ENCODE results near the gene STX3. TPM values are rescaled to one million over a fixed set of nuclear protein-coding genes. Genes with fewer than 3 reads are reported as not detected.

The STX3 gene
- total and polyA plus RNA-seq, 2 donors (not counting 1 experiment from before 2014, with no cell fraction given) = 7.6 to 16.6 TPM

DNA sequence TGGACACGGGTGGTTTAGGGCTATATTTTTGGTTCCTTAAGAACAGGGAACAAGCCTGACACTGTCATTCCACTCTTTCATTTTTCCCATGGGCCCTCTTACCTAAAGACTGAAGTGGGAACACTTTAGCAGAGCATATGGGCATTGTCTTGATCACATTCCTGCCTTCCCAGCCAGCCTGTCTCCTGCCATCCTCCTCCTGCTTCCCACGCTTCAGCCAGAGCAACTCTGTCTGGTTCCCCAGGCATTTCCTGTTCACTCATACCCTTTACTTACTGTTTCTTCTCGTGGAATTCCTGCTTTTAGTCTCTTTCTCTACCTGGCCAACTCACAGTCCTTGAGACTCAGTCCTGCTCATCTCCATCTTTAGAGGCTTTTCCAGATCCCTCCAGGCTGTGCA is 32.6 kb downstream of the STX3 start:
- Histone ChIP-seq H3K79me2 (ENCODE audit: control insufficient read depth, insufficient read depth, low read length) (no peaks in the 10 kb centered on the region), H3K4me1 (ENCODE audit: control insufficient read depth in 2 of 2, insufficient read depth in 2 of 2, low read length in 2 of 2) (no peaks in the 10 kb centered on the region), H3K4me2 (replicated peaks; ENCODE audit: low read depth, low read length, poor library complexity, severe bottlenecking) (no peak overlapping the region), H3K9me3 (ENCODE audit: control extremely low read depth in 1 of 3, control insufficient read depth in 2 of 3, insufficient read depth in 1 of 3, low read length in 2 of 3) (no peaks in the 10 kb centered on the region), H3K27me3 (replicated peaks in 1 of 4; ENCODE audit: control extremely low read depth in 1 of 4, control insufficient read depth in 3 of 4, insufficient read depth in 4 of 4, low read length in 3 of 4) (no peaks in the 10 kb centered on the region), H3K36me3 (replicated peaks in 1 of 2; ENCODE audit: control extremely low read depth in 1 of 2, control insufficient read depth in 1 of 2, extremely low read depth in 1 of 2, insufficient read depth in 2 of 2, low read length in 1 of 2) (peaks cover 2 to 13% of the 10 kb centered on the region in 2 experiments), H2AFZ (ENCODE audit: insufficient read depth, low read depth, low read length, poor library complexity, severe bottlenecking) (no peak overlapping the region), H3K9ac (ENCODE audit: low read length) (no peak overlapping the region), H3K27ac (ENCODE audit: low read length in 2 of 2) (no peak overlapping the region), H3K4me3 (ENCODE audit: control extremely low read depth in 1 of 5, extremely low read depth in 1 of 5, insufficient read depth in 1 of 5, low read depth in 2 of 5, low read length in 4 of 5) (no peak overlapping the region), H4K20me1 (ENCODE audit: control insufficient read depth, insufficient read depth, low read length, poor library complexity, severe bottlenecking) (no peaks in the 10 kb centered on the region)
- Mint-ChIP-seq H3K27me3 (no peaks in the 10 kb centered on the region), H3K4me3 (no peak overlapping the region), H3K4me1 (peaks cover 3% of the 10 kb centered on the region), H3K27ac (no peak overlapping the region), H3K9me3 (ENCODE audit: insufficient read depth) (no peaks in the 10 kb centered on the region)
- DNase-seq (no peak), ATAC-seq (ENCODE audit: low read depth) (no peak)
- POLR2A ChIA-PET = interaction anchor here (0.6 to 1.1 kb wide), 2 partner anchors 20 to 251 kb away, joined by 3 to 4 read pairs; no protein-coding TSS in a partner anchor
- 82% methylated on average over 3 of the region's 3 CpGs for WGBS (ENCODE audit: insufficient coverage)
- TF ChIP-seq, protein P1, sequence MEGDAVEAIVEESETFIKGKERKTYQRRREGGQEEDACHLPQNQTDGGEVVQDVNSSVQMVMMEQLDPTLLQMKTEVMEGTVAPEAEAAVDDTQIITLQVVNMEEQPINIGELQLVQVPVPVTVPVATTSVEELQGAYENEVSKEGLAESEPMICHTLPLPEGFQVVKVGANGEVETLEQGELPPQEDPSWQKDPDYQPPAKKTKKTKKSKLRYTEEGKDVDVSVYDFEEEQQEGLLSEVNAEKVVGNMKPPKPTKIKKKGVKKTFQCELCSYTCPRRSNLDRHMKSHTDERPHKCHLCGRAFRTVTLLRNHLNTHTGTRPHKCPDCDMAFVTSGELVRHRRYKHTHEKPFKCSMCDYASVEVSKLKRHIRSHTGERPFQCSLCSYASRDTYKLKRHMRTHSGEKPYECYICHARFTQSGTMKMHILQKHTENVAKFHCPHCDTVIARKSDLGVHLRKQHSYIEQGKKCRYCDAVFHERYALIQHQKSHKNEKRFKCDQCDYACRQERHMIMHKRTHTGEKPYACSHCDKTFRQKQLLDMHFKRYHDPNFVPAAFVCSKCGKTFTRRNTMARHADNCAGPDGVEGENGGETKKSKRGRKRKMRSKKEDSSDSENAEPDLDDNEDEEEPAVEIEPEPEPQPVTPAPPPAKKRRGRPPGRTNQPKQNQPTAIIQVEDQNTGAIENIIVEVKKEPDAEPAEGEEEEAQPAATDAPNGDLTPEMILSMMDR (IDR thresholded peaks at IDR 0.05) = no peak
- no peak for TF ChIP-seq EZH2 (IDR thresholded peaks at IDR 0.05; ENCODE audit: borderline replicate concordance, insufficient read depth, low read depth, low read length, poor library complexity, severe bottlenecking)
- CTCF ChIA-PET = interaction anchor here (0.9 to 1.6 kb wide), 3 partner anchors 16 to 34 kb away, joined by 3 to 8 read pairs (median 3); partner anchors contain the start of gene STX3
- intact Hi-C loops (cut with micrococcal nuclease) = no loop called here

DNA sequence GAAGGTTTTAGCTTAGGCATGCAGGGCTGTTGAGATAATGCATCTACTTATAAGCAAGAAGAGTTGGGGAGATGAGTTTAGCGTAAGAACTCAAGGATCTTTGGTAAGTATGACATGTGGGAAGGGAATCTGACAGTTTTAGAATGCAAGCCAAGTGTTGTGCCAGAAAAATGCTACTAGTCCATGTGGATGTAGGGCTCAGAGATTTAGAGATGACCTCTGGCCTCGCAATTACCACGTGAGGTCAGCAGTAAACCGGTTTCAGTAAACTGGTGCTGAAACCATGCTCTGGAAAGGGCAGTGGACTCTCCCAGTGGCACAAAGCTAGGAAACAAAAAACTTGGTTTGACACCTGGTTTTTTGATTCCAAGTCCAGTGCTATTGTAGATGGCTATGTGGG is 36.5 kb downstream of the STX3 start:
- WGBS (ENCODE audit: insufficient coverage) = 100% methylated on average over 4 of the region's 4 CpGs
- ChIA-PET CTCF (no interaction called here), POLR2A (no interaction called here)
- Histone ChIP-seq H3K4me1 (ENCODE audit: control insufficient read depth in 2 of 2, insufficient read depth in 2 of 2, low read length in 2 of 2) (no peaks in the 10 kb centered on the region), H4K20me1 (ENCODE audit: control insufficient read depth, insufficient read depth, low read length, poor library complexity, severe bottlenecking) (no peaks in the 10 kb centered on the region), H3K27me3 (replicated peaks in 1 of 4; ENCODE audit: control extremely low read depth in 1 of 4, control insufficient read depth in 3 of 4, insufficient read depth in 4 of 4, low read length in 3 of 4) (no peaks in the 10 kb centered on the region), H3K9me3 (ENCODE audit: control extremely low read depth in 1 of 3, control insufficient read depth in 2 of 3, insufficient read depth in 1 of 3, low read length in 2 of 3) (no peaks in the 10 kb centered on the region), H3K79me2 (ENCODE audit: control insufficient read depth, insufficient read depth, low read length) (no peaks in the 10 kb centered on the region), H3K4me3 (ENCODE audit: control extremely low read depth in 1 of 5, extremely low read depth in 1 of 5, insufficient read depth in 1 of 5, low read depth in 2 of 5, low read length in 4 of 5) (no peak overlapping the region), H3K27ac (ENCODE audit: low read length in 2 of 2) (no peak overlapping the region), H3K9ac (ENCODE audit: low read length) (no peak overlapping the region), H3K4me2 (replicated peaks; ENCODE audit: low read depth, low read length, poor library complexity, severe bottlenecking) (no peak overlapping the region), H3K36me3 (replicated peaks in 1 of 2; ENCODE audit: control extremely low read depth in 1 of 2, control insufficient read depth in 1 of 2, extremely low read depth in 1 of 2, insufficient read depth in 2 of 2, low read length in 1 of 2) (peaks cover 4 to 26% of the 10 kb centered on the region in 2 experiments), H2AFZ (ENCODE audit: insufficient read depth, low read depth, low read length, poor library complexity, severe bottlenecking) (no peak overlapping the region)
- no peak overlapping the region for H3K4me3 Mint-ChIP-seq
- H3K9me3 Mint-ChIP-seq (ENCODE audit: insufficient read depth) = no peaks in the 10 kb centered on the region
- H3K27me3 Mint-ChIP-seq = no peaks in the 10 kb centered on the region
- ATAC-seq (ENCODE audit: low read depth) (no peak), DNase-seq (no peak)
- TF ChIP-seq, protein P1 (IDR thresholded peaks at IDR 0.05) = no peak
- TF ChIP-seq EZH2 (IDR thresholded peaks at IDR 0.05; ENCODE audit: borderline replicate concordance, insufficient read depth, low read depth, low read length, poor library complexity, severe bottlenecking) = no peak
- intact Hi-C loops (cut with micrococcal nuclease) = no loop called here
- no peak overlapping the region for H3K27ac Mint-ChIP-seq
- H3K4me1 Mint-ChIP-seq = peaks cover 1% of the 10 kb centered on the region

Data from B cell (primary cell).